ENCODE results near the gene PDE6G.
"Not testable (repeated sequence)": the region's sequence is repeated elsewhere in the genome, so short reads cannot be mapped to it uniquely, and the experiment has no call there.

Gene PDE6G

DNA sequence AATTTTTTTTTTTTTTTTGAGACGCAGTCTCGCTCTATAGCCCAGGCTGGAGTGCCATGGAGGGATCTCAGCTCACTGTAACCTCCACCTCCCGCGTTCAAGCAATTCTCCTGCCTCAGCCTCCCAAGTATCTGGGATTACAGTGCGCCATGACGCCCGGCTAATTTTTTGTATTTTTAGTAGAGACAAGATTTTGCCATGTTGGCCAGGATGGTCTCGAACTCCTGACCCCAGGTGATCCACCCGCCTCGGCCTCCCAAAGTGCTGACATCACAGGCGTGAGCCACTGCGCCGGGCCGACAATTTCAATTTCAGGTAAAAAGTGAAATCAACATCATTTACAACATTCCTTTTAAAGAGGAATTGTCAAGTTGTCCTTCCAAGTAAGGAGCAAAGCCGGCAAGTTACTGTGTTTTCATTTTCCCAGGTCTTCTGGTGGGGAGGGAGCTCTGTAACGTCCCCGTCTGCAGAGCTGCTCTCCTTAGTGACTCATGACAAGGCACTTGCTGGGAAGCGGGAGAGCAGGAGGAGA, 20.3 kb downstream of the PDE6G start:
- no peak for DNase-seq (ENCODE audit: low read depth in 3 of 3, low spot score in 1 of 3)

- DNase-seq (ENCODE audit: low read depth in 3 of 3, low spot score in 1 of 3) = no peak
Observed at GRCh38 chr17:81635431-81635830, 20.9 kb downstream of the PDE6G start.

- DNase-seq (ENCODE audit: low read depth in 3 of 3, low spot score in 1 of 3) = no peak
Observed at GRCh38 chr17:81631482-81631881, 24.9 kb downstream of the PDE6G start.

- no peak for DNase-seq (ENCODE audit: low read depth in 3 of 3, low spot score in 1 of 3)
Observed at GRCh38 chr17:81630274-81630673, 26.1 kb downstream of the PDE6G start.

DNA sequence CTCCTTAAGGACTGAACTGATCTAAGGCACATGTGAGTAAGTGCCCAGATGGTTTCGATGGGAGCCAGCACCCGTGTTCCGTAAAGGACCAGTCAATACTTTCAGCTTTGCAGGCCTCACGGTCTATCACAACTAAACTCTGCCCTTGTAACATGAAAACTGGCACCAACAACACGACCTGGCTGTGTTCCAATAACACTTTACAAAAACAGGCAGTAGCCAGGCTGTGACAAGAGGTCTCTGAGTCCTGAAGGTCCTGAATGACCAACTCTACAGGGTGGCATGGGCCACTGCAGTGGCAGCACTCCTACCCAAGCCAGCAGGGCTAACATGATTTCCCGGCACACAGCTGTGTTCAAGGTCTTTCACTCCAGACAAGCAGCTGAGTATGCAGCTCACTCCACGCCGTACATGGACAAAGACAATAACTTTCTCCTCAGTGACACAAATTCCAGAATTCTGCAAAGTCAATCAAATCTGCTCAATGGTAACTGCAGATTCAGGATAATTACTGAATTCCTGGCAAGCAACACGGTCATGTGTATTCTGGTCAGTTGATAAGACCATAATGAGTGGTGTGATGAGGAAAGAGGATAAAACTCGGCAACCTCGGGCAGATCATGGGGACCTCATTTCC, 34.7 kb downstream of the PDE6G start:
- DNase-seq (ENCODE audit: low read depth in 3 of 3, low spot score in 1 of 3) = no peak

- DNase-seq (ENCODE audit: low read depth in 3 of 3, low spot score in 1 of 3) = not testable (repeated sequence)
Observed at GRCh38 chr17:81618307-81618706, 38.0 kb downstream of the PDE6G start.

- no peak for DNase-seq (ENCODE audit: low read depth in 3 of 3, low spot score in 1 of 3)
Observed at GRCh38 chr17:81616877-81617276, 39.5 kb downstream of the PDE6G start.

GRCh38 chr17:81615401-81615930, 40.9 kb downstream of the PDE6G start:
- DNase-seq (ENCODE audit: low read depth in 3 of 3, low spot score in 1 of 3) = no peak

GRCh38 chr17:81612172-81612970, 44.0 kb downstream of the PDE6G start:
- DNase-seq (ENCODE audit: low read depth in 3 of 3, low spot score in 1 of 3) = no peak

GRCh38 chr17:81609541-81610311, 46.6 kb downstream of the PDE6G start:
- DNase-seq (ENCODE audit: low read depth in 3 of 3, low spot score in 1 of 3) = no peak

- DNase-seq (ENCODE audit: low read depth in 3 of 3, low spot score in 1 of 3) = no peak
Observed at GRCh38 chr17:81608605-81609004, 47.7 kb downstream of the PDE6G start.

- no peak for DNase-seq (ENCODE audit: low read depth in 3 of 3, low spot score in 1 of 3)
Observed at GRCh38 chr17:81608082-81608481, 48.3 kb downstream of the PDE6G start.

- DNase-seq (ENCODE audit: low read depth in 3 of 3, low spot score in 1 of 3) = no peak
Observed at GRCh38 chr17:81607431-81607830, 48.9 kb downstream of the PDE6G start.

DNA sequence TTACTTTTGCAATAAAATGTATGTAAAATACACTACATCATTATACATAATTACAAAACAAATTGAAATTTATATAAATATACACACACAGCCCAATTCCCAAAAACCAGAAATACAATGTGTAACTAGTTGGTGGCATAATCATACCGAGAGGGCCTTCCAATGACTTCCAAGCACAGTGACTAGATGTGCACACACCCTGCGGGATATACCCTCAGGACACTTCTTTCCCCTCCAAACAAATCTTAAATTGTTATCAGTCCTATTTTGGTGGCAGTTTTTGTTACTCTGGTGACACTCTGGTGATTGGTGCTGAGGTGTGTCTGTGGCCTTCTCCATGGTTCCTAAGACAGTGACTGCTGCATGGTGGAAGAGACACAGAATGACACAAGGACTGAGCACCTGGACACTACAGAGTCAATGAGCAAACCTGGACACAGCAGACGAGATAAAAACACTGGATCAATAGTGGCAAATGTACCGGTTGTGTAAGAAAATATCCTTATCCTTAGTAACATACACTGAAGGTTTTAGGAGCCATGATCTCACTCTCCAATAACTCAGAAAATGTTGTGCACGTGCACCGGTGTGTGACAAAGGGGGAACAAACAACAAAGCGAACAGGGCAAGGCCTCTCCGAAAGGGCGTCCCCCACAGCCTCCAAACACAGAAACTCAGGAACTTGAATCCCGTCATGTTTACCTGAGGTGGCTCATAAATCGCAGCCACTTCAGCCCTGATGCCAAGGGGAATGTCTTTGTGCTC, 52.3 kb downstream of the PDE6G start:
- DNase-seq (ENCODE audit: low read depth in 3 of 3, low spot score in 1 of 3) = no peak

DNA sequence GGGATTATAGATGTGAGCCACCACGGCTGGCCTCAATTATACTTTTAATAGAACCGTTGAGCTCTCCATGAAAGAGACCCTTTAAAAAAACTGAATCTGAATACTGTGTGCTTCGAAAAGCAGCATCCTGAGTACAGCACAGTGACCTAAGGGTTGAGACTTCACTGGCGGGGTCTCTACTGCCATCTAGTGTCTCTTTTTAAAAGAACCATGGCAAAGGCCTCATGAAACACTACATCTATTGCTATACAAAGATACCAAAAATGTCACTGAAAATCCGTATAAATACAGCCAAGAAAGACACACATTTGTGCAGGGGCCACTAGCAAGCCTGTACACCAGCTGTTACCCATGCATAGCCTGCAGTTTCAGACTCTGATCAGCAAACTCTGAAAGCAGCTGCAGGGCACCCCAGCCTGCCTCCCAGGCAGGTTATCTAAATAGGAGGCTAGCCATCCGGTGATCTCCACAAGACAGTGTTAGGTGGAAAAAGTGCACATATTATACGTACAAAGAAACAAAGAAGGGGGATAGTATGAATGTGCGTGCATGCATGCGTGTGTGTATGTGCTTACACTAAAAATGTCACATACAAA, 54.7 kb downstream of the PDE6G start:
- DNase-seq (ENCODE audit: low read depth in 3 of 3, low spot score in 1 of 3) = peak in 2 of 3 donors; percentile 7 to 14

Data from stimulated activated CD4-positive, alpha-beta T cell treated with anti-CD3 and anti-CD28 coated beads, TNF-alpha, amount 100 ng/mL, for 1 hour (primary cell).